A673 (cell line): ENCODE measurements around the gene TMC1. TPM values are rescaled to one million over a fixed set of nuclear protein-coding genes. Genes with fewer than 3 reads are reported as not detected.
"Not testable (repeated sequence)": the region's sequence is repeated elsewhere in the genome, so short reads cannot be mapped to it uniquely, and the experiment has no call there.

Experiments
- BruUV-seq: library from RNA; stranded (reverse); fragments of 400-500 nt; replicated peaks from 2 replicates; lab custom pipeline; 2021; lab: Mats Ljungman, UMichigan
- CTCF ChIA-PET: fragments of 300-600 bp; sonication (Branson Sonifier 250); formaldehyde crosslinking; loops from one replicate; lab custom pipeline; 2022; ENCODE audit warnings: antibody characterized with exemption; lab: Charles Lee
- POLR2A ChIA-PET: fragments of 300-600 bp; sonication (Branson Sonifier 250); formaldehyde crosslinking; loops from one replicate; lab custom pipeline; 2022; ENCODE audit warnings: antibody characterized with exemption; ENCODE audit not compliant: low non-redundant PET; lab: Charles Lee
- DNase-seq: peaks from one replicate; pipeline ENCODE4 v3.0.0-alpha.2; 2015; ENCODE audit warnings: low spot score
- H3K27ac ChIP-seq: fragments of 200-600 bp; sonication (generic); 2 replicates; pipeline ENCODE4 v1.5.1; 2016; ENCODE audit warnings: mixed run types, low read depth, mild to moderate bottlenecking, mixed read lengths, antibody characterized with exemption, low read length; ENCODE audit not compliant: poor library complexity, severe bottlenecking
- H3K27me3 ChIP-seq: fragments of 200-600 bp; sonication (generic); replicated peaks from 2 replicates; pipeline ENCODE4 v1.6.1; 2017; ENCODE audit warnings: mixed run types, low read depth, mild to moderate bottlenecking, mixed read lengths, antibody characterized with exemption, low read length; ENCODE audit not compliant: insufficient read depth, poor library complexity
- H3K36me3 ChIP-seq: fragments of 200-600 bp; sonication (generic); 2 replicates; pipeline ENCODE4 v1.6.1; 2016; ENCODE audit warnings: mixed run types, mild to moderate bottlenecking, mixed read lengths, antibody characterized with exemption, low read length; ENCODE audit not compliant: insufficient read depth, poor library complexity, severe bottlenecking
- H3K4me1 ChIP-seq: fragments of 200-600 bp; sonication (generic); 2 replicates; pipeline ENCODE4 v1.6.1; 2017; ENCODE audit warnings: mixed run types, mild to moderate bottlenecking, mixed read lengths, antibody characterized with exemption, low read length; ENCODE audit not compliant: insufficient read depth, poor library complexity, severe bottlenecking
- H3K4me3 ChIP-seq: fragments of 200-600 bp; sonication (generic); 2 replicates; pipeline ENCODE4 v1.5.1; 2016; ENCODE audit warnings: low read depth, mixed run types, mild to moderate bottlenecking, mixed read lengths, low read length; ENCODE audit not compliant: poor library complexity, severe bottlenecking
- H3K9me3 ChIP-seq: fragments of 200-600 bp; sonication (generic); 2 replicates; pipeline ENCODE4 v1.6.1; 2016; ENCODE audit warnings: mixed run types, low read depth, mild to moderate bottlenecking, mixed read lengths, antibody characterized with exemption, low read length; ENCODE audit not compliant: poor library complexity, severe bottlenecking
- EZH2 ChIP-seq: fragments of 200-600 bp; sonication (generic); IDR thresholded peaks from 2 replicates; pipeline ENCODE4 v1.6.1; 2017; ENCODE audit warnings: borderline replicate concordance, low read depth, mild to moderate bottlenecking, mixed read lengths, antibody characterized with exemption, low read length; ENCODE audit not compliant: poor library complexity, severe bottlenecking
- intact Hi-C: fragments of 100-400 bp; cut with micrococcal nuclease; formaldehyde crosslinking; loops from one replicate; pipeline ENCODE4 v1.10.0; 2022; ENCODE audit not compliant: unreplicated experiment
- total RNA-seq: library from RNA; stranded (reverse); gene quantifications from 2 replicates; pipeline ENCODE4 v1.2.3, GENCODE V29; 2021
- TF ChIP-seq, protein P1 (sequence below): fragments of 300-800, 200-600 bp; sonication (generic); conservative IDR thresholded peaks from 2 replicates; pipeline ENCODE4 v1.5.1; 2017; ENCODE audit warnings: low read depth, mild to moderate bottlenecking, antibody characterized with exemption, low read length, moderate library complexity, mixed read lengths

The TMC1 gene
- total RNA-seq, 1 experiment from 2014 or later, result 0.75 TPM

DNA sequence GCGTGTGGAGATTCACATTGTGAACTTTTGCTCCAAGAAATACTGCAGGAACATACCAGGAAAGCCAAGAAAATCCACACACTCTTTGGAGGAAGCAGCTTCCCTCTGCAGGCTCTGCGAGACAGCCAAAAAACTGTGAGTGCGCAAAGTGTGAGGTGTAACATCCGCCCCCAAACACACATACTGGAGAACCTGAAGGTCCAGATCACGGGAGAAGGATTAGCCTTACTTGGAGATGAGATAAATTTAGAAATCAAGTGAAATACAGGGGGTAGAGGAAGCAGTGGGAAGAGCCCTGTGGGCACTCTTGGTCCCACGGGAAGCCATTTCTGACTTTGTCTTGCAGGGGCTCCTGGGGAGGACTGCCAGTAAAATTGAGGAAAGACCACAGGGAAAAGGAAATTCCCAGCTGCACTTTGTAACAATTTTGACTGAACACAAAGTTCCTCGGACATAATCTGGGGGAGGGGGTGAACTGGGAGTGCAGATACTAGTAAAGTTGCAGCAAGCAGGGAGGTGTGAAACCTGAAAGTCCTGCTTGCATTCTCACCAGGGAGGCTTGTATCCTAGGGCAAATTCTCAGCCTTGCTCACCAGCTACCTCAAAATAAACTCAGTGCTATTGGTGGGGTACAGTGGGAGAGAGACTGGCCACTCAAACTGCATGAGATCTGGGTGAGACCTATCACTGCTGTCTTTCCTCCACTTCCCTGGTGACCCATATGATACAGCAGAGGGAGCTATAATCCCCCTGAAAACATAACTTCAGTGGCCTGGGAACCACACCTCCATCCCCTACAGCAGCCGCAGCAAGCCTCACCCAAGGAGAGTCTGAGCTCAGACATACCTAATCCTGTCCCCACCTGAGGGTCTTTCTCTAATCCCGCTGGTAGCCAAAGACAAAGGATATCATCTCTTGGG lies 322.4 kb downstream of the TMC1 start:
- intact Hi-C loops, result no loop called here
- Histone ChIP-seq H3K4me3 (no peak overlapping the region), H3K9me3 (peaks cover 7% of the 10 kb centered on the region), H3K36me3 (no peaks in the 10 kb centered on the region), H3K27me3 (no peaks in the 10 kb centered on the region), H3K4me1 (peaks cover 5% of the 10 kb centered on the region), H3K27ac (no peak overlapping the region)
- BruUV-seq, result no TSS peak
- TF ChIP-seq, protein P1, sequence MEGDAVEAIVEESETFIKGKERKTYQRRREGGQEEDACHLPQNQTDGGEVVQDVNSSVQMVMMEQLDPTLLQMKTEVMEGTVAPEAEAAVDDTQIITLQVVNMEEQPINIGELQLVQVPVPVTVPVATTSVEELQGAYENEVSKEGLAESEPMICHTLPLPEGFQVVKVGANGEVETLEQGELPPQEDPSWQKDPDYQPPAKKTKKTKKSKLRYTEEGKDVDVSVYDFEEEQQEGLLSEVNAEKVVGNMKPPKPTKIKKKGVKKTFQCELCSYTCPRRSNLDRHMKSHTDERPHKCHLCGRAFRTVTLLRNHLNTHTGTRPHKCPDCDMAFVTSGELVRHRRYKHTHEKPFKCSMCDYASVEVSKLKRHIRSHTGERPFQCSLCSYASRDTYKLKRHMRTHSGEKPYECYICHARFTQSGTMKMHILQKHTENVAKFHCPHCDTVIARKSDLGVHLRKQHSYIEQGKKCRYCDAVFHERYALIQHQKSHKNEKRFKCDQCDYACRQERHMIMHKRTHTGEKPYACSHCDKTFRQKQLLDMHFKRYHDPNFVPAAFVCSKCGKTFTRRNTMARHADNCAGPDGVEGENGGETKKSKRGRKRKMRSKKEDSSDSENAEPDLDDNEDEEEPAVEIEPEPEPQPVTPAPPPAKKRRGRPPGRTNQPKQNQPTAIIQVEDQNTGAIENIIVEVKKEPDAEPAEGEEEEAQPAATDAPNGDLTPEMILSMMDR, result peak; percentile 44; the same call in 1 of the 2 replicates
- TF ChIP-seq EZH2, result no peak
- ChIA-PET POLR2A (no interaction called here), CTCF (interaction anchor here (0.6 to 1.6 kb wide), 2 partner anchors 13 to 43 kb away, joined by 3 to 7 read pairs; no protein-coding TSS in a partner anchor)
- peak; percentile 46 for DNase-seq

DNA sequence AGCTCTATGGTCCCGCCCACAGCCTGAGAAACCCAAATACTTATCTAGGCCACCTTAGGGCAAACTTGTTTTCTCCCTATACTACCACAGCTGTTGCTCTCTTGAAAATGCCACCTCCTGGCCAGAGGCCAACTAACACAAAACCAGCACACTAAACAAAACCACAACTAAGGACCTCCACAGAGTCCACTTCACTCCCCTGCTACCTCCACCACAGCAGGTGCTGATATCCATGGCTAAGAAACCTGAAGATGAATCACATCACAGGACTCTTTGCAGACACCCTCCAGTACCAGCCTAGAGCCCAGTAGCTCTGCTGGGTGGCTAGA lies 323.0 kb downstream of the TMC1 start:
- intact Hi-C loops, result no loop called here
- no peaks in the 10 kb centered on the region for H3K36me3 ChIP-seq
- ChIA-PET CTCF (interaction anchor here (1.6 kb wide), 1 partner anchor 13 kb away, joined by 7 read pairs; no protein-coding TSS in a partner anchor), POLR2A (no interaction called here)
- peaks cover 7% of the 10 kb centered on the region for H3K9me3 ChIP-seq
- H3K4me3 ChIP-seq, result no peak overlapping the region
- no peak overlapping the region for H3K27ac ChIP-seq
- no peaks in the 10 kb centered on the region for H3K27me3 ChIP-seq
- no peak for TF ChIP-seq EZH2
- TF ChIP-seq, protein P1, result no peak
- no TSS peak for BruUV-seq
- DNase-seq, result no peak
- H3K4me1 ChIP-seq, result peaks cover 5% of the 10 kb centered on the region

DNA sequence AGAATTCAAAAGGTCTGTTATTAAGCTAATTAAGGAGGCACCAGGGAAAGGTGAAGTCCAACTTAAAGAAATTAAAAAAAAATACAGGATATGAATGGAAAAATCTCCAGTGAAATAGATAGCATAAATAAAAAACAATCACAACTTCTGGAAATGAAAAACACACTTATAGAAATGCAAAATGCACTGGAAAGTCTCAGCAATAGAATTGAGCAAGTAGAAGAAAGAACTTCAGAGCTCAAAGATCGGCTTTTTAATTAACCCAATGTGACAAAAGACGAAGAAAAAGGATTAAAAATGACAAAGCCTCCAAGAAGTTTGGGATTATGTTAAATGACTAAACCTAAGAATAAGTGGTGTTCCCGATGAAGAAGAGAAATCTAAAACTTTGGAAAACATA lies 323.6 kb downstream of the TMC1 start:
- H3K27me3 ChIP-seq, BruUV-seq, intact Hi-C loops, H3K27ac ChIP-seq, H3K36me3 ChIP-seq, H3K9me3 ChIP-seq, POLR2A ChIA-PET, DNase-seq, H3K4me1 ChIP-seq, H3K4me3 ChIP-seq: not testable (repeated sequence)
- CTCF ChIA-PET, result interaction anchor here (1.6 kb wide), 1 partner anchor 12 kb away, joined by 7 read pairs; no protein-coding TSS in a partner anchor

DNA sequence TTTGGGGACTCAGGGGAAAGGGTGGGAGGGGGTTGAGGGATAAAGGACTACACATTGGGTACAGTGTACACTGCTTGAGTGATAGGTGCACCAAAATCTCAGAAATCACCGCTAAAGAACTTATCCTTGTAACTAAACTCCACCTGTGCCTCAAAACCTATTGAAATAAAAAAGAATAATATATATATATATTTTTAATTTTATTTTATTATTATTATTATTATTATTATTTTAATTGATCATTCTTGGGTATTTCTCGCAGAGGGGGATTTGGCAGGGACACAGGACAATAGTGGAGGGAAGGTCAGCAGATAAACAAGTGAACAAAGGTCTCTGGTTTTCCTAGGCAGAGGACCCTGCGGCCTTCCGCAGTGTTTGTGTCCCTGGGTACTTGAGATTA lies 328.8 kb downstream of the TMC1 start:
- H3K4me3 ChIP-seq, BruUV-seq, intact Hi-C loops, H3K27me3 ChIP-seq, CTCF ChIA-PET, H3K9me3 ChIP-seq, H3K4me1 ChIP-seq, DNase-seq, POLR2A ChIA-PET, H3K27ac ChIP-seq, H3K36me3 ChIP-seq: not testable (repeated sequence)
